WI38 (cell line): Measurements from ENCODE around the gene PRICKLE2.

Experiments
- H3K4me3 ChIP-seq: 2 replicates; pipeline ENCODE4 v1.5.1; 2011; ENCODE audit warnings: low read depth, mild to moderate bottlenecking, control low read depth, low read length
- TF ChIP-seq, protein P1 (sequence below): IDR thresholded peaks from 2 replicates; pipeline ENCODE4 v1.5.1; 2012; ENCODE audit warnings: low read depth, mild to moderate bottlenecking, control low read depth, low read length

PRICKLE2 gene

DNA sequence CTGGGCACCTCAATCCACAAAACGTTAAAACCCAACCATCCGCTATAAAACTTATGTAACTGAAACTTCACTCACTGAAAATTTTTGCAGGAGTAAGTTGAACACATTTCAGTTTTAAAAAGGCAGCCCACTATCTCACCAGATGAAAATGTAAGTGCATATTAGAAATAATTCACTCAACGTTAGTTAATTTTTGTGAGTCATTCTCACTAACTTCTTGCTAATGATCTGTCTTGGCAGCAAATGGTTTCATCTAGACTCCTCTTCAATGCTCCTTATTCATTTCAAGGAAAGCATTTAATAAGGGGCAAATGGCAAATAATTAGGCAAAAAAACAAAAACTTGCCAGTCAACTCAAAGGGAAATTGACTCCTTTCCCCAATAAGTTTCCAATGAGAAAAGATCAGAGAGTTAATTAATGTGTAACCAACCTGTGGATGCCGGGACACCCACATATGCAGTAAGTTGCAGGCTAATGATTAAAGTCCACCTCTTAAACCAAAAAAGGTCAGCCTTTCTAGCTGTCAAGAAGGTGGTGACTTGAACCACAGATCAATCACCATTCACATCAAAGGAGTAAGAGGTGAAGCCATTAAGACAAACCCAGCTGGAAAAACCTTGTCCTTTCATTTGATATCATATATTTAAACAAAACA is 22.9 kb upstream of the PRICKLE2 start:
- TF ChIP-seq, protein P1, sequence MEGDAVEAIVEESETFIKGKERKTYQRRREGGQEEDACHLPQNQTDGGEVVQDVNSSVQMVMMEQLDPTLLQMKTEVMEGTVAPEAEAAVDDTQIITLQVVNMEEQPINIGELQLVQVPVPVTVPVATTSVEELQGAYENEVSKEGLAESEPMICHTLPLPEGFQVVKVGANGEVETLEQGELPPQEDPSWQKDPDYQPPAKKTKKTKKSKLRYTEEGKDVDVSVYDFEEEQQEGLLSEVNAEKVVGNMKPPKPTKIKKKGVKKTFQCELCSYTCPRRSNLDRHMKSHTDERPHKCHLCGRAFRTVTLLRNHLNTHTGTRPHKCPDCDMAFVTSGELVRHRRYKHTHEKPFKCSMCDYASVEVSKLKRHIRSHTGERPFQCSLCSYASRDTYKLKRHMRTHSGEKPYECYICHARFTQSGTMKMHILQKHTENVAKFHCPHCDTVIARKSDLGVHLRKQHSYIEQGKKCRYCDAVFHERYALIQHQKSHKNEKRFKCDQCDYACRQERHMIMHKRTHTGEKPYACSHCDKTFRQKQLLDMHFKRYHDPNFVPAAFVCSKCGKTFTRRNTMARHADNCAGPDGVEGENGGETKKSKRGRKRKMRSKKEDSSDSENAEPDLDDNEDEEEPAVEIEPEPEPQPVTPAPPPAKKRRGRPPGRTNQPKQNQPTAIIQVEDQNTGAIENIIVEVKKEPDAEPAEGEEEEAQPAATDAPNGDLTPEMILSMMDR, result no peak

DNA sequence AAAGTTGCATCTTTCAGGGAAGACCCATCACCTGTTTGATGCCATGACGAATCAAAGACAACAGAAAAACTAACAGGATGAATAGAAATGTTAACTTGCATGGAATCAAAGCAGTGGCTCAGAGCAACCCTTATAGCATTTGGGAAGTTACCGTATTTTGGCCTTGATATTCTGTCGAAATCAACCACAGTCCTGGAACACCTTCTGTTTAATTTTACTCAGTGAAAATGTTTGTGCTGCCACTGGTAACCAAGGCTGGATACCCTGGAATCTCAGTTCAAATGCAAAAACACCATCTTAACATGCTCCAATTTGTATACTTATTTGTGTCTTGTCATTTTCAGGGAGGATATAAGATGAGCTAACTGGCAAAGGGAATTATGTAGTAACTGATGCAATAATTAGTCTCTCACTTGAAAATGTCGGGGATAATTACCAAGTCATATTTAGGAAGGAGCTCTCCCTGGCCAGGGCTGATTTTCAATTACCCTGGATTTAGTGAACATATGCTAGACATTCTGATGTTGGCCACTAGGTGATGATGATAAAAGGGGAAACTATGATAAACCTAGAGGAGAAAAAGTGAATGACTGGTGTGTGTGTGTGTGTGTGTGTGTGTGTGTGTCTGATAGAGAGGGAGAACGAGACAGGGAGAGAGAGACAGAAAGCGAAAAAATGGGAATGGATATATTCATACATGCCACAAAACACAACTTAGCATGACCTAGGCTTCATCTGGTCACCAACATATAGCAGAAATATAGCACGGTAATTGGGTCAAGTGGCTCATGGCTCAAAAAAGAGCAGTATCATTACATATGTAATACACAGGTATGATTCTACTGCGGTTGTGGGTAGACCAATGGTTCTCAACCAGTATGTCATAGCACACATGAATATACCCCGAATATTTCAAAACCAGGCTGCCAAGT is 19.0 kb upstream of the PRICKLE2 start:
- no peak overlapping the region for H3K4me3 ChIP-seq
- TF ChIP-seq, protein P1, result peak; percentile 47; the same call in 1 of the 2 replicates

More for the DNA sequence above, 22.9 kb upstream of the PRICKLE2 start:
- no peak overlapping the region for H3K4me3 ChIP-seq

DNA sequence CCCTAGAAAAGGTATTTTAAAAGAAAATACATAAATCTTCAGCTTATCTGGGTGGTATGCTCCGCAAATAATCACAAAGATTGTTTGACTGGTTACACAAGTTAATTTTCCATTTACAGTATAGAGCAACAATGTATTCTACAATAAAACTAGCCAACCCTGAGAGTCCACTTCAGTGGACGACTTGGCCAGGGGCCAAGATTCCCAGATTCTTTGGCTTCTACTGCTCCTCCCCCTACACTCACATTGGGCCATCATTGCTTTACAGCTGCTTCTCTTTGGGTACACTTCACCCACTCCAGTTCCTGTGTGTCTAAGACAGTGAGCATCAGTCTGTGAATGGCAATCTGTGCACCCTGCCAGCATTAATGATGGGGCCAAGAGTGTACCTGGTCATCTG is 17.2 kb upstream of the PRICKLE2 start:
- TF ChIP-seq, protein P1, result no peak
- no peak overlapping the region for H3K4me3 ChIP-seq

DNA sequence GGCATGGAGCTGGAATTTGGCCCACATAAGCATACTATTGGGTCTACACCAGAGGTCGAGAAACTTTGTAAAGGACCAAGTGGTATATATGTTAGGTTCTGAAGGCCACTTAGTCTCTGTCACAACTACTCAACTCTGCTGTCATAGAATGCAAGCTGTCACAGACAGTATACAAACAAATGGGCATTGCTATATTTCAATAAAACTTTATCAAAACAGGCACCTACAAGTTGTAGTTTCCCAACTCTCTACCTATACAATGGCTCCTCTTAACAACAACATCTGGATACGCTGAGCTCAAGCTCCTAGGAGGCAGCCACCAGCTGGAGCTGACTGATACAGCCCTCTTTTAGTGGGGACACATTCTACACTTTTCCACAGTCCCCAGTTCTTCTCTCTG is 15.7 kb upstream of the PRICKLE2 start:
- TF ChIP-seq, protein P1, result no peak
- no peak overlapping the region for H3K4me3 ChIP-seq

DNA sequence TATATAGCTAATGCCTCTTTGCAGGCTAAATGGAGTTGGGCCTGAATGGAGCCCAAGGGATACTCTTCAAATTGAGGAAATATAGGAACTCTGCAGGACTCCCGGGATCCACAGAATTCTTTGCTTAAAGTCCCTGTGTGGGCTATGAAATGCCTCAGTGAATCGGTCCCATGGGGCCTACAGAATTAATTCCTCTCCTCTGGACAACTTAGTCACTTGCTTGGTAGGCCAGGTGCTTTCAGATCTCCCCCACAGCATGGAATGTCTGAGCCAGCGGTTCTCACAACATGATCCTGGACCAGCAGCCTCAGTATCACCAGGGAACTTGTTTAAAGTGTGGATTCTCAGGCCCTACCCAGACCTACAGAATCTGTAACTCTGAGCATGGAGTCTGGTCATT is 15.1 kb upstream of the PRICKLE2 start:
- TF ChIP-seq, protein P1, result no peak
- H3K4me3 ChIP-seq, result no peak overlapping the region

DNA sequence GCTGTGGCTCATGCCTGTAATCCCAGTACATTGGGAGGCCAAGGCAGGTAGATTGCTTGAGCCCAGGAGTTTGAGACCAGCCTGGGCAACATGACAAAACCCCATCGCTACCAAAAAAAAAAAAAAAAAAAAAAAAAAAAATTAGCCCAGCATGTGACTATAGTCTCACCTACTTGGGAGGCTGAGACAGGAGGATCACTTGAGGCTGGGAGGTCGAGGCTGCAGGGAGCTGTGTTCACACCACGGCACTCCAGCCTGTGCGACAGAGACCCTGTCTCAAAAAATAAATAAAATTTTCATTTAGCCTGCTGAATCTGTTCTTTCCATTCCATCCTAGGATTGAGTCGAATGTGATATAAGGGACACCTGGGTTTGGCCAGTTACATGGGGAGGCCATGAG is 14.6 kb upstream of the PRICKLE2 start:
- no peak overlapping the region for H3K4me3 ChIP-seq
- TF ChIP-seq, protein P1, result no peak
